ENCODE results near the gene SRGAP1.

- no peak for TF ChIP-seq CTCF (IDR thresholded peaks at IDR 0.05; ENCODE audit: insufficient read depth, low read length)
- TF ChIP-seq REST (IDR thresholded peaks at IDR 0.05; ENCODE audit: insufficient replicate concordance, low read depth), result no peak
Measured at GRCh38 chr12:63846238-63846967, 1.9 kb downstream of the SRGAP1 start.

Data from HL-60 (cell line).